ENCODE measurements around the gene COL4A1.

DNA sequence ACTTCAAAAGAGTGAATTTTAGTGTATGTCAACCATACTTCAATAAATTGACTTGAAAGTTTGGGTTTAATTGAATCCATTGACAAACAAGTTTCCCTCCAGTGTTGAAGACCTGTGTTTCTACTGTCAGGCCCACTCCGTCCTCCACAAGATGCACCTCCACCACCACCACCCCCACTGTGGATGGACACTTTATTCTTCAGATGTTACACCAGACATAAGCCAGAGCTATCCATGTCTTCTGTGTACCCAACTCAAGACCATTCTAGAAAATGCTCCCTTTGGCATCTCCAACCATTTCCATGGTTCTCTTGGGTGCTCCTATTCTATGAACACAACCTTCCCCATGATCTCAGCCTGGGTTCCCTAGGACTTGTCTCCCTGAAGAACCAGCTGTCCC lies 207.0 kb downstream of the COL4A1 start:
- TF ChIP-seq, protein P1, sequence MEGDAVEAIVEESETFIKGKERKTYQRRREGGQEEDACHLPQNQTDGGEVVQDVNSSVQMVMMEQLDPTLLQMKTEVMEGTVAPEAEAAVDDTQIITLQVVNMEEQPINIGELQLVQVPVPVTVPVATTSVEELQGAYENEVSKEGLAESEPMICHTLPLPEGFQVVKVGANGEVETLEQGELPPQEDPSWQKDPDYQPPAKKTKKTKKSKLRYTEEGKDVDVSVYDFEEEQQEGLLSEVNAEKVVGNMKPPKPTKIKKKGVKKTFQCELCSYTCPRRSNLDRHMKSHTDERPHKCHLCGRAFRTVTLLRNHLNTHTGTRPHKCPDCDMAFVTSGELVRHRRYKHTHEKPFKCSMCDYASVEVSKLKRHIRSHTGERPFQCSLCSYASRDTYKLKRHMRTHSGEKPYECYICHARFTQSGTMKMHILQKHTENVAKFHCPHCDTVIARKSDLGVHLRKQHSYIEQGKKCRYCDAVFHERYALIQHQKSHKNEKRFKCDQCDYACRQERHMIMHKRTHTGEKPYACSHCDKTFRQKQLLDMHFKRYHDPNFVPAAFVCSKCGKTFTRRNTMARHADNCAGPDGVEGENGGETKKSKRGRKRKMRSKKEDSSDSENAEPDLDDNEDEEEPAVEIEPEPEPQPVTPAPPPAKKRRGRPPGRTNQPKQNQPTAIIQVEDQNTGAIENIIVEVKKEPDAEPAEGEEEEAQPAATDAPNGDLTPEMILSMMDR (IDR thresholded peaks at IDR 0.05): no peak
- TF ChIP-seq POLR2AphosphoS5 (IDR thresholded peaks at IDR 0.05) (no peak), EP300 (IDR thresholded peaks at IDR 0.05) (no peak)

All from gastroesophageal sphincter (tissue), 3 donors.